Epidermal melanocyte (primary cell): ENCODE results near the gene FGGY.
"Not testable (repeated sequence)": the region's sequence is repeated elsewhere in the genome, so short reads cannot be mapped to it uniquely, and the experiment has no call there.

Experiments
- DNase-seq: peaks from one replicate; pipeline ENCODE4 v3.0.0; 2011; ENCODE audit warnings: low spot score; ENCODE audit not compliant: insufficient read length

FGGY gene

DNA sequence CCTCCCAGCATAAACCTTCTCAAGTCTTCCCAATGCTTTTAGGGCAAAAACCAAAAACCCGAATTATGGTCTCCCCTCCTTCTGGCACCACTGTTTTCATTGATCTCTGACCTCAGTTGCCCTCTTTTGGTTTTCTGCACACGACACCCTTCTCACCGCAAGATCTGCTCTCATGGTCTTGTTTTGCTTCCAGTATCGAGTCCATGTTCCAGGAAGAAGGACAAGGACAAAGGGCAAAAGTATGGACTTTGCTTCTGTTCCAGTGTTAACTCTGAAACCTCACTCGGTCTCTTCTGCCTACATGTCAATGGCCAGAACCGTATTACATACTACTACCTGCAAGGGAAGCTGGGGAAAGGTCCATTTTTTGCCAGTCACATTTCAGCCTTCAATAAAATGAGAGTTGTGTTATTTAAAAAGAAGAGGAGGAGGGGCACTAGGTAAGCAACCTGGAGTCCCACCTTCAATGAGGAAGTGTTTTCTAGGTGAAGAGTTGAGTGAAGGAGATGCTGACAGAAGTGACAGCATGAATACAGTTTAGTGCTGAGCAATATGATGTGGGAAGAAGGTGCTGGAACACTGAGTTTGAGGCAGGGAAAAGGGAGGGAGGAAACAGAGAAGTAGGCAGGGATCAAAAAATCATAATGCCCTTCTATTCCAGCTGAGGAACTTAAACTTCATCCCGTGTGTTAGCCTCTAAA, 183.4 kb downstream of the FGGY start:
- no peak for DNase-seq

DNA sequence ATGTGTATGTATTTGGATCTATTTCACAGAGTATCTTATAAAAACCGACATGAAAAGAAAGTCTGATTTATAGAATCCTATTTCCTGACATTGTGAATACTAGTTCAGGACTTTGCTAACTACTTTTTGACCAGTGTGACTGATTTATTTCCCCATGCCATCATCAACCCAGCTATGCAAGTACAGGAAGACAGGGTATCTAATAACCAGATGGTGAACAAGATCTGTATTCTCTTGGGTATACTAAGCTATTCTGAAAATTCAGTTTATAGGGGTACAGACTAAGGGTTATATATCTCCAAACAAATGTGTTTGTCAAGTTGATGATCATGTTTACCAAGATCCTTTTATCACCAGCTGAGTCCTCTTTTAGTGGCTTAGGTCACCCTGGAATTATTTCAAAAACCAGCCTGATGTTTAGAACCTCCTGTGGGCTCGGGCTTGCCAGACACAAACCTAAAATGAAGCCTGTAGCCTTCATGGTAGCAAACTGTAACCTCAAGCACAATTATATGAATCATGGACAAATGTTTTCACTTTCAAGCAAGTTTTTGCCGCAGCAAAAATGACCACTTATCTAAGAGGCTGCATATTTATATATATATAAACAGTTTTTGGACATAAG, 185.1 kb downstream of the FGGY start:
- no peak for DNase-seq

DNA sequence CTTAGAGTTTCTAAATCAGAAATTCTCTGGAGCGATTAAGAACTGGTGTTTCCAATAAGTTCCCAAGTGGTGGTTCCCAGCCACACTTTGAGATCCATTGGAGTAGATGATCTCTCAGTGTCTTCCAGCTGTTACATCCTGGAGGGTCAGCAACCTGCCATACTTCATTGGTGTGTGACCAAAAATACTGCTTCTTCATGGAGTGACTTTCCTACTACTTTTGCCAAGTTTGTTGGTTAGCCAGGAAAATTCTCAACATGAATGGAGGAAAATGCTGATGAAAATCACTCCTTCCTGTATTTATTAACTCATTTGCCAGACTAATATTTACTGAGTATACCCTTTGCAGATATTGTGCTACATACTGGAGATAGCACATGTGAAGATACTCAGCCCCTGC, 186.1 kb downstream of the FGGY start:
- no peak for DNase-seq

DNA sequence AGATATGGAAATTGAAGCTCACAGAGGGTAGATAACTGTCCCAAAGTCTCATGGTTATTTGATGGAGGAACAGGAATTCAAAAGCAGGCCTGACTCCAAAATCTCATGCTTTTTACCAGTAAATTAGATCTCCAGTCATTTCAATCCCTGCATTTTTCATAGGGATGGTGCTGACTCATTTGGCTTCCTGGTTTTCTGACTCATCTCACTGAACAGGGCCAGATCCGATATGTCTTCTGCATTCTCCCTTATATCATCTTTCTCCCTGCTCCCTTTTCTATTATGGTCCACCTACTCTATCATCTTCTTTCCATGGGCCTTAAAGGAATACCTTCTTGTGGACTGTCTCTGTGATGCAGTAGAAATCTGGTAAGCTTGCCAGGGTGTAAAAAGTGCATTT, 187.2 kb downstream of the FGGY start:
- DNase-seq = no peak

DNA sequence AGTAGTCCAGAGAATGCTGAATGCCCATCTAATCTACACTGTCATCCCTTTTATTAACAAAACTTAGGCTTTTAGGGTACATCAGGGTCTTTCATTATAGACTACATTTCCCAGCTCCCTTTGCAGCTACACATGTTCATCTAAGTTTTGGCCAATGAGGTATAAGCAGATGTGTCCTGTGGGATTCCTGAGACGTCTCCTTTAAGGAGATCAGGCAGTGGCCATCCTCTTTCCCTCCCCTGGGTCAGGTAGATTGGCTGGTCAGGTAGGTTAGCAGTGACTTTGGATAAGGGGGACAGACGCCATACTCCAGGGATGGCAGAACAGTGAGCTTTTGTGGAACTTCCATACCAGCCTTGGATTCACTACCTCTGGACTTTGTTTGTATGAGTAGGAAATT, 188.3 kb downstream of the FGGY start:
- DNase-seq = no peak

DNA sequence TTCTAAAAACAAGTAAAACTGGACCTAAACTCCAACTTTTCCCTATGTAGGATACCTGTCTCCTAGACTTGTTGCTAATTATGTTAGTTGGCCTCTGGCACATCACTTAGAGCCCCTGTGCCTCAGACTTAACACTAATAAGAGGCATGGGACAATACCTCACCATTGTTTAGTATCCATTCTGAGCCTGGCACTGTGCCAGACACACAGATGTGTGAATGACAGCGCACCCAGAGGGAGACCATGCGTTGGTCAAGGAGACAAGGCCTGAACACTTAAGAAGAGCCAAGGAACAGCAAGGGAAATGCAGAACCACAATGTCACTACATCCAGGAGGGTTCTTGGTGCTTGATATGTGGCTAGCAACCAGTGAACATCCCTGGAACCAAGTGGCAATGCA, 189.1 kb downstream of the FGGY start:
- no peak for DNase-seq

DNA sequence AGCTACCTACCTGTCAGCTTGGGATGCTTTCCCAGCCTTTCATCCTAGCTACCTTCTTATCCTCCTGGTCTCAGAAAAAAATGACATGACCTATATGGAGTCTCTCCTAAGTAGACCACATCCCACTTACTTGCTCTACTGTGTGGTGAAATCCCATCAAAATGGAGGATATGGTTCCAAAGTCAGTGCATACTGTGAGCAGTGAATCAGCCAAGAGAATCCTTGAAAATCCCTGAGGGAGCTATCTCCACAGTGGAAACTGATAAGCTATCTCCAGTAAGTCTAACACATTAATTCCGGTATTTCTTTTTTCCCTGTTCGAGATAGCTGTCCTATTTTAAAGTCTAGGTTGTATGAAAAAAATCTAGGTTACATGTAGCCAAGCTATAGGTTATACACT, 189.7 kb downstream of the FGGY start:
- DNase-seq = no peak

DNA sequence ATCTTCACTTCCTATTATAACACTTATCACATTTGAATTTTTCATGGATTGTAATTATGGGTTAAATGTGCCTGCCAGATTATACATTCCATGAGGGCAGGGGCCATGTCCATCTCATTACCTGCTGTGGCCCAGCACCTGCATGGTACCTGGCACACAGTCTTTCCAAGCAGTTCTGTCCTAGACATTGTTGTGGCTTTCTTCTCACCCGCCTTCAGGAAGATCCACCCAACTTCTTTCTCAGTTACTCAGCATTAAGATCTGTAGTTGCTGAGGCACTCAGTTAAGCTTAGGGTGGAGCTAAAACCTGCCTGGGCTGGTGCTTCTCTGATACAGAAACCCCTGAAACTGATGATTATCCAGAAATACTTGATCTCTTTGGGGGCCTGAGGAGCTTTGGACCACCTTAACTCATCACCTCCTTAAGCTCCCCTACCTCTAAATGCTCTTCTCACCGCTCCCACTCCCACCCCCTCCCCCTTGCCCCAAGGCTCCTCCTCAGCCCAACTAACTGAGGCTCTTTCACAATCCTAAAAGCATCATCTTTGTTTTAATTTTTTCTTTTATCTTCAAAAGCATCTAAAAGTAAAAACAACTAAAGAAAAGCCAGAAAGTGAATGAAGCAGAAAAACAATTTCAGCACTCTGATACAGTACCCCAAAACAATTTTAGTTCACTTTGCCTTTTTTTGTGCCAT, 190.6 kb downstream of the FGGY start:
- no peak for DNase-seq

DNA sequence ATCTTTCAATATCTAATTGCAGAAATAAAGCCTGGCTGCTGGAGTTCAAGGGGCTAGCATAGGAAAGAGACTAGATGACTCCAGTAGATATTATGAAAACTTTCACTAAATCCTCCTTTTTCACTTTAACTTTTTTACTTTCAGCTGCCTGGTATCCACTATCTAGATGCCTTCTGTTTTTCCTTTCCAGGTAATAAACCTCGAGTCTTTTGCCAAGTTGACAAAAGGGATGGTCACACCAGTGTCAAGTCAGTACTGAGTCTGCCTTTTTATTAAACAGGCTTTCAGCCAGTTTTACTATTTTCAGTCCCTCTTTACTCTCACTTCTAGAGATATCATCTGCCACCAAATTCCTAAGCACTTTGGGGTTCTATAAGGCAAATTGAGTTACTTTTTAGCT, 195.6 kb downstream of the FGGY start:
- no peak for DNase-seq

DNA sequence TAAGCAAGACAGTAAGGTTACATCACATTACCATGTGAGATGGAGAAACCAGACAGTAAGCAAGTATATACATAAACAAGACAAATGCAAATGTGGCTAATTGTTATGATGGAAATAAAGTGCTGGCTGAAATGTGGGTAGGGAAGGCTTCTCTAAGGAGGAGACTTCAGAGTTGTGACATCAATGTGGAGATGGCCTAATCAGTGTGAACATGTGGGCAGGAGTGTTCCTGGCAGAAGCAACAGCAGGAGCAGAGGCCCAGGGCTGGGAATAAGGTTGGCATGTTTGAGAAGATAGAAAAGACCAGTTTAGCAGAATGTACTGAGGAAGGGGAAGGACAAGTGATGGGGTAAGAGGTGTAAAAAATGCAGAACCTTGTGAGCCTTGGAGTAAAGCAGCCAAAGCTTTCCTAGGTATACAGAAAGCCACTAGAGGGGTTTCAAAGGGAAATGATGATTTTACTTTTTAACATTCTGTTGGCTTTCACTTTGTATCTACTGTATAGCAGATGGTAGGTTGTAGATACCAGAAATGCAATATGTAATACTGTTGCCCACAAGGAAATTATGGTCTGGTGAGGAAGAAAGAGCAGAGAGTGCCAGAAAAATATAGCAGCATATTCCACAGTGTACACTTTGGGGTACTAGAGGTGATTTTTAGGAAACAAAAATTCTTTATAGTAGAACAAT, 197.4 kb downstream of the FGGY start:
- no peak for DNase-seq

DNA sequence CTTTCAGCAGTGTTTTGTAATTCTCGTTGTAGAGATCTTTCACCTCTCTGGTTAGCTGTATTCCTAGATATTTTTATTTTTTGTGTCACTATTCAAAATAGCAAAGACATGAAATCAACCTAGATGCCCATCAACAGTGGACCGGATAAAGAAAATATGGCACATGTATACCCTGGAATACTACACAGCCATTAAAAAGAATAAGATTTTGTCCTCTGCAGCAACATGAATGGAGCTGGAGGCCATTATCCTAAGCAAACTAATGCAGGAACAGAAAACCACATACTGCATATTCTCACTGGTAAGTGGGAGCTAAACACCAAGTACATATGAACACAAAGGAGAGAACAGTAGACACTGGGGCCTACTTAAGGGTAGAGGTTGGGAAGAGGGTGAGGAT, 199.3 kb downstream of the FGGY start:
- not testable (repeated sequence) for DNase-seq

DNA sequence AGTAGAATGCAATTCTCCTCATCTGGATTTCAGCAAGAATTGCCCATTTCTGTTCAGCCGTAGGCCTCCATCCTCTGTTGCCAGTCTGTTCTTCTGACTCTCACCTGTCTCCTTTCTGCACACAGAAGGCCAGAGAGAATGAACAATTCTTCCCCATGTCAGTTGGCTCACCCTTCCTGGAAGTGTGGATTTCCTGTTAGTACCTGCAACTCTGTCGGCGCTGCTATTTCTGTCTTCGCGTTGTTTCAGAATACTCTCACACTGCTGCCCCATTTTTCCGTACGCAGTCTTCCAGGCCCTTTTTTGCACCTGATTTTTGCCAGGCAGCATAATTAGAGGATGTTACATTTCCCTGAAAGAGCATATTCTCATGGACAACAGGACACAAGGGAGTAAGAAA, 200.7 kb downstream of the FGGY start:
- no peak for DNase-seq

DNA sequence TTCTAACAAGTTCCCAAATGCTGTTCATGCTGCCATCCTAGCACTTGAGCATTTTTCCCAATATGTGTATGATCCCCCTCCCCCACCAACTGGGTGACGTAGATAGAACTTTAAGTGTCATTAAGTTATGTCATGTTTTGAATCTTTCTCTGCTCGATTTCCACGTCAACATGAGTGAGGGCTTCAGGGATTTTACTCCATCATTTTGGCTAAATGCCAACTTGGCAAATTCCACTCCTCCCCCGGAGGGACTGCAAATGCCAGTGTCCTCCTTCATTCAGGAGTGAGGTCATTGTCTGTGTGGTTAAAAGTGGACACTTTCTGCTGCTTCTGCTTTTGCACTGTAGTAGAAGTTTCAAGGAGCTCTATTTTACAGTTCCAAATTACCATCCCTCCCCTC, 201.7 kb downstream of the FGGY start:
- DNase-seq = no peak

DNA sequence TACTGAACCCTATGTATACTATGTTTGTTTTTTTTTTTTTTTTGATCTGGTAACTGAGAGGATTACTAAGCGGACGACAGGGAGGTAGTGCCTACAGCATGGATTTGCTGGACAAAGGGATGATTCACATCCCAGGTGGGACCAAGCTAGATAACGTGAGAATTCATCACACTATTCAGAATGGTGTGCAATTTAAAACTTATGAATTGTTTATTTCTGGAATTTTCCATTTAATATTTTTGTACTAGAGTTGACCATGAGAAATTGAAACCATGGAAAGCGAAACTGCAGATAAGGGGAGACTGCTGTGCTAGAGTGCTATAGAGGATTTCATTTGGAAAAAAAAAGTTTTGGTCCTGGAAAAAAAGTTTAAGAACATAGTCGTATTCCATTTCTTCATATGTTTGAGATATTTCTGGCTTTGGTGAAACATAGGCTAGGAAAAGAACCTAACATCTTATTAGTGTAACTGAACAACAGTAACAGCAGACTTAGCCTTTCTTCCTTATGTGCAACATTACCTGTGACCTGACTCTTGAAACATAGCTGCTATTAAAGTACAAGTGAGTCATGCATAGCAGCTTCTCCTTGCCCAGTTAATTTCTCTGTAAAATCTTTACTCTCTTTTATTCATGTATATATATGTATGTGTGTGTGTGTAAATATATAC, 202.5 kb downstream of the FGGY start:
- DNase-seq = no peak

DNA sequence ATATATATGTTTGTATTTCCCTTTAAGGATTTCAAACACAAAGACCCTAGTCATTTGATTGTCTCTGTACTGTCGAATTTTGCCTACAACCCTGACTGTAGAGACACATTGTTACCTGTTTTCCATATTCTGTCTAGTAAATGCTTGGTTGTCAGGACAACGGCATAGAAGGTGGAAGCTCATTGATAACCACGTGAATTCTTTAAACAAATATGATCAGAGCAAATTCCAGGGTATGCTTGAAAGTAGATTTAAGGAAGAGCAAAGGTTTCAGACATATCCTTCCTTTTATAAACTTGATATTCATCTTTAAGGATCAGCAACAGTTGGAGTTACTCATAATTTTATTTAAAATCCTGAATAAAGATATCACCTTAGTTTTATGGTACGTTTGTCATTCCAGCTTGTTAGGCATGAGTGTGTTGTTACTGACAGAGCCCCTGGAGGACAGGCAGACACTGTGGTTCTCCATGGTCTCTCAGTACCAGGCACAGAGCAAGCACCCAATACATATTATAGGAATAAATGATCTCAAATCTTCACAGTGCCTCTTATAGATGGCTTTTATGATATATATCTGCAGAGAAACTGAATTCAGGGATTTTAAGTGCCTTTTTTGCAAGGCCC, 203.2 kb downstream of the FGGY start:
- no peak for DNase-seq

DNA sequence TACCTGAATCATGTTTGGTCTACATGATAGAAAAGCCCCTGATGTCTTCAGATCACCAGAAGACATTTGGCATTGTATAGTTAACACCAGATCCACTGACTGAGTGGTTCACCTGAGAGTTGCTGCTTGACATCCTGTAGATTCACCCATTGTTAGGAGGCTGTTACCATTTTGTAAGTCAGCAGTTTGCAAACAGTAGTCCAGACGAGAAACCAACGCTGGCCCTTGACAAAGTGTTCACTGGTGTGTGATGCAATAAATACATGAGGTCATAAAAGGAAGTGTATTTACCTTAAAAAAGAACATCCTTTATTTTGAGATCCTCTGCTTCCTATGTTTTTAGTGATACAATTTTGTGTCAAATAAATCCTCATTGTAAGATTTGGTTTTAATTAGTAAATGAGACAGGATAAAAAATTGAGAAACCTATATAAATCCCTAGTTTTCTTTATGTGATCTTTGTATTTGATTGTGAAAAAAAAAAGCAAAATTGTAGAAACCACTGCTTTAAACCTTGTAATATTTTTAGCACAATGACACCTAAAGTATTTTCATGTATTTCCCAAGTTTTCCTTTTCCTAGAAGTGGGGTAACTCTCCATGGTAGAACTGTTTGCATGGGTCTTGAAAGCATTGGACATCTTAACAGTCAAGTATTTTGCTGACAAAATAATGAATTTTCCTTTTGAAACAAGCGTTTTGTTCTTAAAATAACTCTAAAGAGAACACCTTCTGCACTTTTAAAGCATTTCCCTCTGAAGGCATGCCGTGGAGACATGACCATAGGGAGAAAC, 204.3 kb downstream of the FGGY start:
- DNase-seq = no peak

DNA sequence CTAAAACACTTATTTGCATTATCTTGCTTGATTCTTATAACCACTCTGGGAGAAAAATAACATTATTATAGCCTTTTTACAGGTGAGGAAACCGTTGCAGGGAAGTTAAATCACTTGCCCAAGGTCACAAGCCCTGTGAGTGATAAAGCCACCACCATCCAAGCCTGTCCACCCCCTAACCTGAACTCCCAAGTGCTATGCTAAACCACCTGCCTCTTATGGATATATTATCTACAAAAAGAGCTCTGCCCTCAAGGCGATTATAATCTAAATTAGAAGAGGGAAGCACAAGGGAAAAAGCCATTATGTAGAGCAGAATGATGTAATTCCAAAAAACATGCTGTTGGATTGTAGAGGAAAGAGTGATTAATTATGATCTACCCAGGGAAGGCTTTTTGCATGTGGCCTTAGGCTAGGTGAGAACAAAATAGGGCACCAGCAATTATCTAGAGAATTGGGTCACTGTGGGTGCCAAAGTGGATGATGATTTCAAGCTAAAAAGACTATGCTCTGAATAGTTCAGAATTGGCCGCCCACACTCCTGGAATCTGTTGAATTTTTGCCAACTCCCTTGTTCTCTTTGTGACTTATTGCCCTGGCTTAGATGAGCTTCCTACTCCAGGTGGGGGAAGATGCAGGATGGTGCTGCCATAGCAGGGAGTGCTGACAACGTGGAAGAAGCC, 205.3 kb downstream of the FGGY start:
- no peak for DNase-seq

DNA sequence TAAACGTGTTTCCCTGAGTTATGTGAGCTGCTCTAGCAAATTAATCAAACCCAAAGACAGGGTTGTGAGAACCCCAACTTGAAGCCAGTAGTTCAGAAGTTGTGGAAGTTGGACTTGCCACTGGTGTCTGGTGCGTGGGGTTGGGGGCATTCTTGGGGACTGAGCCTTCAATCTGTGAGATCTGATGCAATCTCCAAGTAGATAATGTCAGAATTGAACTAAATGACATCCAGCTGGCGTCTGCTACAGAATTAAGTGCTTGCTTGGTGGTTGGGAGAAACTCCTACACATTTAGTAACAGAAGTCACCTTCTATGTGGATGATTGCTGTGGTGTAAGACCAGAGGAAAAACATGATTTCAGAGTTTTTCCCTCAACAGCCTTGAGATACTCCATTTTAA, 207.4 kb downstream of the FGGY start:
- no peak for DNase-seq

DNA sequence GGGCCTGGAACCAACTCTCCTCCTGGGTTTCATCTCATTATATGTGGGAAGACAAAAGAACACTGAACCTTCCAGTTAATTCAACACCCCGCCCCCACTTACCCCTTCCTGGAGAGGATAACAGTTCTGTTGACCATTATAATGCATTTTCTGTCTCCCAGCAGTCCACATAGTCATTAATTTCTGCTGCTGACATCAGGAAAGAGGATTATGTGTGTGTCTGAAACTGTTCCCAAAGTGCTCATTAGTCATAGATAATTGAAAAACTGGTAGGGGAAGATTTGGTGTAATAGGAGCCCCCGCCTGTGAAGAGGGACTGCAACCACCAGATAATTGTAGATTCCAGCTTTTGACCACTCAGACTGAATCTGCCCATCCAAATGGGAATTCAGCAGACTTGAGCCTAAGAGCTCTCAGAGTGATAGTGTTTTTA, 208.7 kb downstream of the FGGY start:
- no peak for DNase-seq

DNA sequence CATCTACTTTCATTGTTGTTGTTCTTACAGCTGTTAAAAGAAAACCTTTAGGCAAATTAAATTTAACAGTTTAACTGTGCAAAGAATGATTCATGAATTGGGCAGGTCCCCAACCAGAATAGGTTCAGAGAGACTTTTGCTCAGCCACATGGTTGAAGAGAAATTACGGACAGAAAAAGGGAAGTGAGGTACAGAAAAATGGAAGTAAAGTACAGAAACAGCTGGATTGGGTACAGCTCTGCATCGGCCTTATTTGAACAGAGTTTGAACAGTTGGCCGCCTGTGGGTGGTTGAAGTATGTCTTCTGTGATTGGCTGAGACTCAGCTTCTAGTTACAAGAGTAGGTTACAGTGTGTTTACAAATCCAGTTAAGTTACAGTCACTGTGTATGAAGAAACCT, 210.1 kb downstream of the FGGY start:
- DNase-seq = no peak
